HG02870 (cell line): ENCODE data around the gene SIRPB1.
"Not testable (repeated sequence)": the region's sequence is repeated elsewhere in the genome, so short reads cannot be mapped to it uniquely, and the experiment has no call there.

Experiments used
- ATAC-seq: cut with Tn5 transposase; IDR thresholded peaks from one replicate; pipeline ENCODE4 v1.9.1; 2021; ENCODE audit warnings: mild to moderate bottlenecking, moderate library complexity; ENCODE audit not compliant: unreplicated experiment

SIRPB1 gene

DNA sequence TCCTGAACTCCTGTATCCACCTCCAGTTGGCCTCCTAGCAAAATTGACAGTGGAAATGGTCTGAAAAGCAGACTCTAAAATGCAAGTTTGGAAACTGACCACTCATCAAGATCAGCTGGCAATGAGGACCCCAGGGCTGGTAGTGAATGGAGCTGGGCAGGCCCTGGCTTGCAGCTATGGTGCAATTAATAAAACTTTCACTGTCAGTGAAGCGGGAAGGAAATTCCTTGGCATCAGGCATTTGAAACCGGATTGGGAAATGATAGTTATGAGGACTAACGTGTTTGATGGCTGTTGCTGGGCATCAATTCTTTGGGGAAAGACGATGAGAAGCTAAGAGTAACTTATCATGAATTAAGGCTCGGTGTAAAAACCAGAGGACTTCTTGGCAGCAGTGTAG lies 19.1 kb downstream of the SIRPB1 start:
- ATAC-seq = no peak

DNA sequence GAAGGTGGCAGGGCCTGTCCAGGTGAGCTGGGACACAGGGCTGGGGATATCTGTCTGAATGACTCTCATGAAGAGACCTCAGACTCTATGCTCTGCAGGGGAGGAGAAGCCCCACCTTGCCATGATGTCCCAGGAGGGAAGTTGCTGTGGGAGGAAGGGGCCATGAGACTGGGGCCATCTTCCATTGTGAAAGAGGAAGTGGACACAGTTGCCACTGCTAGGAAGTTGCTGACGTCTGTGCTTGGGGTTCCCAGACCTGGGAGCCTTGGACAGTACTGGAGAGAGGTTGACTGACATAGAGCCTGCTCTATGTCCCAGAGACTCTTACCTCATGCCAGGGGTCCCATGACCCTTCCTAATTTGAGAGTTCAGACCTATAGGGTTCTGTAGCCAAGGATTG lies 24.5 kb downstream of the SIRPB1 start:
- no peak for ATAC-seq

GRCh38 chr20:1588533-1589460 lies 31.0 kb downstream of the SIRPB1 start:
- no peak for ATAC-seq

DNA sequence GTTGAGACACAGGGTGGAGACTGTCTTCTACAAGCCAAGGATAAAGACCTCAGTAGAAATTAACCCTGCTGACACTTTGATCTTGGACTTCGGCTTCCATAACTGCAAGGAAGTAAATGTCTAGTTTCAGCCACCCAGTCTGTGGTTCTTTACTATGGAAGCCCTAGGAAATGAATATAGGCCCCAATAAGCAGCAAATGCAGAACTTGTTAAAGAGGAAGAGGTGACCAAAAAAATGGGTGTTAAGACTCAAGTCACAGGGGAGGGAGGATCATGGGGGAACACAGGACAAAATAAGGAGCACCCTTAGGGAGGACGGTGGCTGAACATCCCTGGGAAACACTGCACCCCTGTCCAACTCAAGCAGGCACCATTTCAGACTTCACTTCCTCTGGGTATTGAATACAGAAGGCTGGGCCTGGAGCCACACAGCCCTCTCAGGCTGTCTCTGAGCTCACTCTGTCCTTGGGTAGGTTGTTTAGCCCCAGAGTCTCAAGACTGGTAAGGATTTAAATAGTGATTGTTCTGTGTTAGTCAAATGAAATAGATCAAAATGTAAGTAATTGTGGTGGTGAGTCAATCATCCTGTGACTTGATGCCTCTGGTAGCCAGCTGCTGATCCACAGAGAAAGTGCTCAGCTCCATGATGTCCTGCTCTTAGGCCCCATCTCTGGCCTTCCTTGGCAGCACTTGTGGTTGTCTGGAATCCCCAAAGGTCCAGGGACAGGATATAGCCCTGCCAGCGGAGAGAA lies 31.9 kb downstream of the SIRPB1 start:
- ATAC-seq = no peak

- ATAC-seq = no peak
Observed at GRCh38 chr20:1579488-1579887, 40.3 kb downstream of the SIRPB1 start.

- no peak for ATAC-seq
Observed at GRCh38 chr20:1577906-1578305, 41.9 kb downstream of the SIRPB1 start.

DNA sequence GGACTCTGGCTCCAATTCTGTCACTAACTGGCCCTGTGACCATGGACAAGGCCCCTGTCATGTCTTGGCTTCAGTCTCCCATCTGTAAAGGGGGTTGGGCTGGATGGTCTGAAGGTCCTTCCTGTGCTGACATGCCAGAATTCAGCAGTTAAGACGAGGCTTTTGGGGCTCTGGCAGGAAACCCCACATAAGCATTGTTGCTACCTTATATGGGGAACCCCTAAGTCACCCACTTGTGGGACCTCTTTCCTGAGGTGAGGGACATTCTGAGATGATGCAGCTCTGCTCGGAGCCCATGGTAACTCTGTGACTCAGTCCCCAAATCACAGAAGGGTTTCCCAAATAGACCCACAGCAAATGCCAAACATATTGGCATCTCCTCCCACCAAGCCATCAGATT lies 42.5 kb downstream of the SIRPB1 start:
- not testable (repeated sequence) for ATAC-seq

DNA sequence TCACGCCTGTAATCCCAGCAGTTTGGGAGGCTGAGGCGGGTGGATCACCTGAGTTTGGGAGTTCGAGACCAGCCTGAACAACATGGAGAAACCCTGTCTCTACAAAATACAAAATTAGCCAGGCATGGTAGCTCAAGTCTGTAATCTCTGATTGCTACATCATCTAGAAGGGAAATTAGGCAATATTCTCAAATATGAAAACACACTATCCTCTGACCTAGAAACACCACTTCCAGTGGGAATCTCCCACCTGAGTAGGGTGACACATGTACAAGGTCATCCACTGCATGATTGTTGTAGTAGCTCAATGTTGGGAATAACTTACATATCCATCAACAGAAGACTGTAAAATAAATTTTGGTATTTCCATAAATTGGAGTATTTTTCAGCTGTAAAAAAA lies 43.2 kb downstream of the SIRPB1 start:
- no peak for ATAC-seq

DNA sequence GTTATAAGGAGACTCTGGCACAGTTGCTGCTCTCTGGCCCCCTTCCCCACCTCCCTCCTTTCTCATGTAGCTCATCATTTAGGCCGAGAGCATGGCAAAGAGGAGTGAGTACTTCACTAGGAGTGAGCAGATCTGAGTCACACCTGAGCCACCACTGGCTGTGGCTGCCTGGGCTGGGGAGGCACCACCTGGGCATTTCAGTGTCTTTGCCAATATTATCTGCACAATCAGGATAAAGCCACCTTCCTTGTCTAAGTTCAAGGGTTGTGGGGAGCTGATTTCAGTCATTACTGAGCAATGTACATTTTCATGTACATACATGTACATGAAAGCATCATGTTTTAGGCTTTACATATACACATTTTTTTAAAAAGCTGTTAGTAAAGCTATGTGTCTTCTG lies 43.8 kb downstream of the SIRPB1 start:
- not testable (repeated sequence) for ATAC-seq

DNA sequence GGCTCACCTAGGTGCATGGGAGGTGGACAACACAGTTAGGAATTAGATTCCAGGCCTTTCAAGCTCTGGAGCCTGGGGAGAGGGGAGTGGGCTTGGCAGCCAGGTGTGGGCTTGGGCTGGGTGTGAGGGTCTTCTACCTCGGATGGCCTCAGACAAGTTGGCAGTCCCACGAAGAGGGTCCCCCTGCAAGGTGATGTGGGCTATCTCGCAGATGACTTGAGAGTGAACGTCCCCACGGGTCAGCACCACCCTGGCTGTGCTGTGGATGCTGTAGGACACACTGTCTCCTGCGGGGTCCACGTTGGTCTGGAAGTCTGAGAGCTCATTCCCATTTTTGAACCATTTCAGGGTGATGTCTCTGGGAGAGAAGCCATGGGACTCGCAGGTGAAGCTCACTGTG lies 48.2 kb downstream of the SIRPB1 start:
- ATAC-seq = not testable (repeated sequence)
